Measurements from ENCODE around the gene PKP4. TPM values are rescaled to one million over a fixed set of nuclear protein-coding genes. Genes with fewer than 3 reads are reported as not detected.

The PKP4 gene
- total RNA-seq, 1 experiment from 2014 or later: 55.2 TPM

DNA sequence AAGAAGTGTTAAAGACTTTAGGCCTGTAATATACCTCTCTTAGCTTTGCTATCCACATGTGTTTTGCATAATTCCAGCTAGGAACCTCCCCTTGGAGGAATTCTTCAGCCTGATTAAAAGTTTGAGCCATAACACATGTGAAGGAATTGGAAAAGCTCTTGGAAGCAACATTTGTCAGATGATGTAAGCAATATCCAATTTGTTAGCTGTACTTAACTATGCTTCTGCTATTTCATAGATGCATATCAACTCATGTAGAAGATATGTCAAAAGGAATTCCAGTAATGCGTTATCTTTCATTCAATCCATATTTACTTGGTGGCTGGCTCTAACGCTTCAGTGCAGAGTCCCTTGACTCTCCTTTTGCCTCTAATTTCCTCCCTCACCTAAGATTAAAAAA, 46.2 kb downstream of the PKP4 start:
- H3K4me3 ChIP-seq (replicated peaks in 1 of 2; ENCODE audit: low read depth in 1 of 2, low read length in 2 of 2): no peak overlapping the region
- H3K4me1 ChIP-seq (ENCODE audit: control insufficient read depth in 1 of 2, insufficient read depth in 2 of 2, low read length in 2 of 2): peaks cover 3 to 18% of the 10 kb centered on the region in 2 experiments; a peak in 2 of 4 replicates
- H3K27ac ChIP-seq (ENCODE audit: low read depth, low read length): no peak overlapping the region
- no peaks in the 10 kb centered on the region for H3K36me3 ChIP-seq (ENCODE audit: control insufficient read depth in 1 of 2, insufficient read depth in 2 of 2, low read length in 2 of 2)
- ChIA-PET POLR2A (no interaction called here), CTCF (no interaction called here), RAD21 (ENCODE audit: low non-redundant PET in 1 of 2, low total read pairs in 2 of 2, uncharacterized antibody in 2 of 2, unreplicated experiment in 2 of 2) (no interaction called here)
- ATAC-seq (no peak), DNase-seq (ENCODE audit: low read depth, low spot score) (no peak)
- H2AFZ ChIP-seq (ENCODE audit: low read depth, low read length, poor library complexity, severe bottlenecking): no peak overlapping the region
- H3K27me3 ChIP-seq (ENCODE audit: insufficient read depth, low read length): no peaks in the 10 kb centered on the region
- H3K4me2 ChIP-seq (ENCODE audit: low read length): no peak overlapping the region
- no peak overlapping the region for H3K9ac ChIP-seq (ENCODE audit: low read length)
- H4K20me1 ChIP-seq (ENCODE audit: insufficient read depth): no peaks in the 10 kb centered on the region
- no peaks in the 10 kb centered on the region for H3K9me3 ChIP-seq (ENCODE audit: control insufficient read depth in 1 of 2, insufficient read depth in 1 of 2, low read depth in 1 of 2, low read length in 2 of 2)
- intact Hi-C loops (cut with micrococcal nuclease): no loop called here
- BruUV-seq (replicated peaks): no TSS peak
- peaks cover 54% of the 10 kb centered on the region for H3K79me2 ChIP-seq (ENCODE audit: insufficient read depth, low read length)
- no peaks in the 10 kb centered on the region for H3K9me2 ChIP-seq (ENCODE audit: insufficient read depth)
- TF ChIP-seq SIN3A (IDR thresholded peaks at IDR 0.05; ENCODE audit: low read depth) (no peak), EZH2 (IDR thresholded peaks at IDR 0.05) (no peak), SP1 (IDR thresholded peaks at IDR 0.05; ENCODE audit: low read depth) (no peak), EZH2phosphoT487 (IDR thresholded peaks at IDR 0.05; ENCODE audit: borderline replicate concordance) (no peak), CEBPB (IDR thresholded peaks at IDR 0.05; ENCODE audit: low read depth) (no peak), RAD21 (IDR thresholded peaks at IDR 0.05; ENCODE audit: low read depth) (no peak), CBX3 (IDR thresholded peaks at IDR 0.05; ENCODE audit: low read depth) (no peak), POLR2A (IDR thresholded peaks at IDR 0.05; ENCODE audit: borderline replicate concordance, extremely low read depth, insufficient read depth, insufficient read length) (no peak), ELF1 (IDR thresholded peaks at IDR 0.05; ENCODE audit: borderline replicate concordance, low read depth) (no peak), YY1 (IDR thresholded peaks at IDR 0.05; ENCODE audit: extremely low read depth, insufficient replicate concordance, low read depth, low read length) (no peak), EGR1 (IDR thresholded peaks at IDR 0.05; ENCODE audit: low read depth) (no peak), TCF7L2 (IDR thresholded peaks at IDR 0.05; ENCODE audit: borderline replicate concordance, extremely low read depth, insufficient read depth, insufficient read length) (no peak), JUND (IDR thresholded peaks at IDR 0.05) (no peak), POLR2AphosphoS5 (IDR thresholded peaks at IDR 0.05; ENCODE audit: low read depth, low read length) (no peak)
- TF ChIP-seq, protein P1, sequence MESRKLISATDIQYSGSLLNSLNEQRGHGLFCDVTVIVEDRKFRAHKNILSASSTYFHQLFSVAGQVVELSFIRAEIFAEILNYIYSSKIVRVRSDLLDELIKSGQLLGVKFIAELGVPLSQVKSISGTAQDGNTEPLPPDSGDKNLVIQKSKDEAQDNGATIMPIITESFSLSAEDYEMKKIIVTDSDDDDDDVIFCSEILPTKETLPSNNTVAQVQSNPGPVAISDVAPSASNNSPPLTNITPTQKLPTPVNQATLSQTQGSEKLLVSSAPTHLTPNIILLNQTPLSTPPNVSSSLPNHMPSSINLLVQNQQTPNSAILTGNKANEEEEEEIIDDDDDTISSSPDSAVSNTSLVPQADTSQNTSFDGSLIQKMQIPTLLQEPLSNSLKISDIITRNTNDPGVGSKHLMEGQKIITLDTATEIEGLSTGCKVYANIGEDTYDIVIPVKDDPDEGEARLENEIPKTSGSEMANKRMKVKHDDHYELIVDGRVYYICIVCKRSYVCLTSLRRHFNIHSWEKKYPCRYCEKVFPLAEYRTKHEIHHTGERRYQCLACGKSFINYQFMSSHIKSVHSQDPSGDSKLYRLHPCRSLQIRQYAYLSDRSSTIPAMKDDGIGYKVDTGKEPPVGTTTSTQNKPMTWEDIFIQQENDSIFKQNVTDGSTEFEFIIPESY (IDR thresholded peaks at IDR 0.05; ENCODE audit: extremely low read depth, insufficient replicate concordance, low read length): no peak

Measured in HCT116 (cell line).